ENCODE results near the gene LARGE2. TPM values are rescaled to one million over a fixed set of nuclear protein-coding genes. Genes with fewer than 3 reads are reported as not detected.

The LARGE2 gene
- total and polyA plus RNA-seq, 2 experiments from 2014 or later, result 89.8 to 107 TPM

GRCh38 chr11:45913942-45914635, 8.4 kb upstream of the LARGE2 start (continued):
- TF ChIP-seq ZNF462 (CRISPR knock-in tag; IDR thresholded peaks at IDR 0.05) (no peak), ZNF114 (CRISPR knock-in tag; IDR thresholded peaks at IDR 0.05) (no peak), EZH2 (IDR thresholded peaks at IDR 0.05; ENCODE audit: low read depth, unreplicated experiment) (no peak), NANOG (IDR thresholded peaks at IDR 0.05; ENCODE audit: borderline replicate concordance) (no peak), CTCF (conservative IDR thresholded peaks at IDR 0.05; ENCODE audit: low read depth in 2 of 2) (no peak)

DNA sequence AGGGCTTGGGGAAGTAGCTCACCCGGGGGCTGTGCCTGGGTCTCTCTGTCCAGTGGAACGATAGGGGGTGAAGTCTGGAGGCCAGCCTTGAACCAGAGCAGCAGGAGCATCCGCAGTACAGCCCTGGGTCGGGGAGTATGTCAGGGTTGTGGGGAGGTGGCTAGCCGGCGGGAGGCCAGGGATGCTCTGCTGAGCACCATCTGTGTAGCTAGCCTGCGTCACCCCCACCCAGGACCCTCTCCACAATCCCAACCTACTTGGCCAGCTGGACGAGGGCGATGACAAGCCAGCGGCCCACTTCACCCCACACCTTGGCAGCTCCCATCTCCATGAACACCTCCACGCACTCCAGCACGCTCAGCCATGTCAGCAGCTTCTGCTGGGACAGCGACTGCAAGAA, 7.0 kb upstream of the LARGE2 start:
- Mint-ChIP-seq H3K27ac (no peak overlapping the region), H3K9me3 (no peaks in the 10 kb centered on the region), H3K36me3 (ENCODE audit: low read depth) (peaks cover 8% of the 10 kb centered on the region; the same call in 1 of the 3 replicates), H3K4me3 (no peak overlapping the region; the same call in 2 of the 3 replicates), H3K27me3 (ENCODE audit: insufficient read depth, low read depth, poor library complexity) (peaks cover 22% of the 10 kb centered on the region), H3K4me1 (peaks cover 15% of the 10 kb centered on the region)
- Histone ChIP-seq H3K4me1 (ENCODE audit: insufficient read depth) (peaks cover 18% of the 10 kb centered on the region), H3K27ac (ENCODE audit: low read depth) (no peak overlapping the region), H3K4me3 (no peak overlapping the region), H2AFZ (no peak overlapping the region), H3K9me2 (ENCODE audit: insufficient read depth) (no peaks in the 10 kb centered on the region), H3K79me2 (replicated peaks; ENCODE audit: insufficient read depth) (peaks cover 8% of the 10 kb centered on the region), H3K36me3 (ENCODE audit: insufficient read depth) (no peaks in the 10 kb centered on the region), H4K20me1 (replicated peaks; ENCODE audit: insufficient read depth) (peaks cover 8% of the 10 kb centered on the region), H3K27me3 (ENCODE audit: insufficient read depth) (peaks cover 2% of the 10 kb centered on the region; the same call in 1 of the 2 replicates), H3F3A (replicated peaks; ENCODE audit: low read depth) (peaks cover 12% of the 10 kb centered on the region), H3K4me2 (no peak overlapping the region)
- ATAC-seq (no peak), DNase-seq (ENCODE audit: low spot score) (no peak)
- TF ChIP-seq CTCF (conservative IDR thresholded peaks at IDR 0.05; ENCODE audit: low read depth in 2 of 2), result no peak
